Large intestine (tissue), 3 donors: Measurements from ENCODE around the gene SLC13A4. TPM values are rescaled to one million over a fixed set of nuclear protein-coding genes. Genes with fewer than 3 reads are reported as not detected.

Source experiments
- DNase-seq, 2 donors: peaks; one replicate each; pipeline versions ENCODE4 v3.0.0 to v3.0.0-alpha.2; 2013
- H3K27ac ChIP-seq: one replicate; pipeline ENCODE4 v1.5.1; 2013; ENCODE audit warnings: low read length
- H3K27me3 ChIP-seq: 2 replicates; pipeline ENCODE4 v1.6.1; 2013; ENCODE audit warnings: low read length; ENCODE audit not compliant: control insufficient read depth, insufficient read depth
- H3K36me3 ChIP-seq: 2 replicates; pipeline ENCODE4 v1.6.1; 2013; ENCODE audit warnings: low read length; ENCODE audit not compliant: control insufficient read depth, insufficient read depth
- H3K4me1 ChIP-seq: one replicate; pipeline ENCODE4 v1.6.1; 2013; ENCODE audit warnings: low read length; ENCODE audit not compliant: control insufficient read depth, insufficient read depth
- H3K4me3 ChIP-seq: one replicate; pipeline ENCODE4 v1.5.1; 2013; ENCODE audit warnings: low read length
- H3K9me3 ChIP-seq: one replicate; pipeline ENCODE4 v1.6.1; 2013; ENCODE audit warnings: mild to moderate bottlenecking, low read depth, low read length, moderate library complexity; ENCODE audit not compliant: control insufficient read depth
- WGBS: methylation state at CpG from one replicate; pipeline ENCODE4 v1.1.5; 2013; ENCODE audit warnings: low lambda C conversion rate; ENCODE audit not compliant: insufficient coverage; 5-methylcytosine and 5-hydroxymethylcytosine counted together
- polyA plus RNA-seq: library from polyadenylated mRNA; unstranded; fragments of 120-200 nt; gene quantifications from one replicate; pipeline ENCODE4 v1.2.1, GENCODE V29; 2013

SLC13A4 gene
- polyA plus RNA-seq, 1 donor, result 1.1 TPM

GRCh38 chr7:135664046-135664589 lies 63.9 kb downstream of the SLC13A4 start:
- no peak overlapping the region for H3K27ac ChIP-seq

GRCh38 chr7:135662373-135663114 lies 65.4 kb downstream of the SLC13A4 start, which contains the start of gene STMP1:
TSS of gene STMP1 (plus strand) at chr7:135662514.
- H3K4me1 ChIP-seq, result peaks cover 9% of the 10 kb centered on the region
- DNase-seq, result peak; percentile 93 to 95
- H3K4me3 ChIP-seq, result peak within 1 kb of the TSS; percentile 83
- peak within 1 kb of the TSS; percentile 86 for H3K27ac ChIP-seq
- H3K36me3 ChIP-seq, result no peaks in the 10 kb centered on the region
- no peaks in the 10 kb centered on the region for H3K9me3 ChIP-seq
- no CpG with 5 or more reads among the region's 60 CpGs for WGBS
- no peaks in the 10 kb centered on the region for H3K27me3 ChIP-seq

More at GRCh38 chr7:135664046-135664589, 63.9 kb downstream of the SLC13A4 start:
- no peak overlapping the region for H3K4me3 ChIP-seq
- H3K9me3 ChIP-seq, result no peaks in the 10 kb centered on the region
- H3K36me3 ChIP-seq, result no peaks in the 10 kb centered on the region
- DNase-seq, result peak in 1 of 2 donors; percentile 29
- H3K4me1 ChIP-seq, result peaks cover 9% of the 10 kb centered on the region
- WGBS, result no CpG with 5 or more reads among the region's 3 CpGs
- no peaks in the 10 kb centered on the region for H3K27me3 ChIP-seq

- no CpG with 5 or more reads among the region's 17 CpGs for WGBS
- no peak for DNase-seq
- no peaks in the 10 kb centered on the region for H3K9me3 ChIP-seq
- peaks cover 9% of the 10 kb centered on the region for H3K4me1 ChIP-seq
- peak overlapping the region; percentile 86 for H3K27ac ChIP-seq
- no peaks in the 10 kb centered on the region for H3K36me3 ChIP-seq
- H3K4me3 ChIP-seq, result peak overlapping the region; percentile 83
- H3K27me3 ChIP-seq, result no peaks in the 10 kb centered on the region
These were observed 65.9 kb downstream of the SLC13A4 start for GRCh38 chr7:135662123-135662372.

- Histone ChIP-seq H3K27me3 (no peaks in the 10 kb centered on the region), H3K9me3 (no peaks in the 10 kb centered on the region), H3K4me3 (peak overlapping the region; percentile 83), H3K4me1 (peaks cover 9% of the 10 kb centered on the region), H3K27ac (peak overlapping the region; percentile 86), H3K36me3 (no peaks in the 10 kb centered on the region)
- DNase-seq, result peak; percentile 57 to 81
- no CpG with 5 or more reads among the region's 14 CpGs for WGBS
These were observed 66.5 kb downstream of the SLC13A4 start for GRCh38 chr7:135661311-135662122.

GRCh38 chr7:135659159-135659846 lies 68.7 kb downstream of the SLC13A4 start:
- DNase-seq, result no peak
- no peak overlapping the region for H3K27ac ChIP-seq
- WGBS, result 61% methylated on average over 3 of the region's 9 CpGs

GRCh38 chr7:135658564-135658963 lies 69.4 kb downstream of the SLC13A4 start:
- DNase-seq, result no peak
- WGBS, result no CpG with 5 or more reads among the region's 5 CpGs
- no peak overlapping the region for H3K27ac ChIP-seq
- no peaks in the 10 kb centered on the region for H3K27me3 ChIP-seq
- no peaks in the 10 kb centered on the region for H3K9me3 ChIP-seq
- peaks cover 7% of the 10 kb centered on the region for H3K4me1 ChIP-seq
- no peaks in the 10 kb centered on the region for H3K36me3 ChIP-seq
- no peak overlapping the region for H3K4me3 ChIP-seq

More at GRCh38 chr7:135659159-135659846, 68.7 kb downstream of the SLC13A4 start:
- Histone ChIP-seq H3K27me3 (no peaks in the 10 kb centered on the region), H3K4me3 (no peak overlapping the region), H3K36me3 (no peaks in the 10 kb centered on the region), H3K9me3 (no peaks in the 10 kb centered on the region), H3K4me1 (peaks cover 9% of the 10 kb centered on the region)

- no peaks in the 10 kb centered on the region for H3K27me3 ChIP-seq
- H3K4me1 ChIP-seq, result no peaks in the 10 kb centered on the region
- no peak overlapping the region for H3K27ac ChIP-seq
- 82% methylated on average over 2 of the region's 12 CpGs for WGBS
- H3K4me3 ChIP-seq, result no peak overlapping the region
- H3K36me3 ChIP-seq, result no peaks in the 10 kb centered on the region
- DNase-seq, result no peak
- no peaks in the 10 kb centered on the region for H3K9me3 ChIP-seq
These were observed 74.5 kb downstream of the SLC13A4 start for GRCh38 chr7:135653340-135654080.

- Histone ChIP-seq H3K4me3 (no peak overlapping the region), H3K27ac (no peak overlapping the region), H3K36me3 (peaks cover 15% of the 10 kb centered on the region), H3K27me3 (no peaks in the 10 kb centered on the region), H3K9me3 (no peaks in the 10 kb centered on the region), H3K4me1 (no peaks in the 10 kb centered on the region)
- DNase-seq, result peak in 1 of 2 donors; percentile 19
- WGBS, result 63% methylated on average over 1 of the region's 15 CpGs
These were observed 77.0 kb downstream of the SLC13A4 start for GRCh38 chr7:135650831-135651573.

- H3K9me3 ChIP-seq, result no peaks in the 10 kb centered on the region
- DNase-seq, result no peak
- H3K4me3 ChIP-seq, result no peak overlapping the region
- H3K36me3 ChIP-seq, result peaks cover 33% of the 10 kb centered on the region
- WGBS, result 94% methylated on average over 3 of the region's 7 CpGs
- no peak overlapping the region for H3K27ac ChIP-seq
- no peaks in the 10 kb centered on the region for H3K27me3 ChIP-seq
- H3K4me1 ChIP-seq, result no peaks in the 10 kb centered on the region
These were observed 79.8 kb downstream of the SLC13A4 start for GRCh38 chr7:135648235-135648634.
